GM23248 (cell line): Measurements from ENCODE around the gene ZNF598. TPM values are rescaled to one million over a fixed set of nuclear protein-coding genes. Genes with fewer than 3 reads are reported as not detected.

Source experiments
- DNase-seq: peaks from one replicate; pipeline ENCODE4 v3.0.0-alpha.2; 2015
- H2AFZ ChIP-seq: fragments of 200-600 bp; sonication (generic); 2 replicates; pipeline ENCODE4 v1.6.1; 2016; ENCODE audit warnings: antibody characterized with exemption
- H3F3A ChIP-seq: fragments of 200-600 bp; sonication (generic); 2 replicates; pipeline ENCODE4 v1.6.1; 2016; ENCODE audit warnings: mild to moderate bottlenecking, antibody characterized with exemption, mixed run types; ENCODE audit not compliant: insufficient read depth
- H3K27ac ChIP-seq: fragments of 200-600 bp; sonication (generic); 2 replicates; pipeline ENCODE4 v1.5.1; 2016; ENCODE audit warnings: mild to moderate bottlenecking
- H3K27me3 ChIP-seq: fragments of 200-600 bp; sonication (generic); replicated peaks from 2 replicates; pipeline ENCODE4 v1.6.1; 2016; ENCODE audit warnings: mild to moderate bottlenecking; ENCODE audit not compliant: insufficient read depth
- H3K36me3 ChIP-seq: fragments of 200-600 bp; sonication (generic); 2 replicates; pipeline ENCODE4 v1.6.1; 2016; ENCODE audit warnings: low read depth, mild to moderate bottlenecking
- H3K4me1 ChIP-seq: fragments of 200-600 bp; sonication (generic); 2 replicates; pipeline ENCODE4 v1.6.1; 2016; ENCODE audit warnings: mild to moderate bottlenecking; ENCODE audit not compliant: insufficient read depth
- H3K4me2 ChIP-seq: fragments of 200-600 bp; sonication (generic); one replicate; pipeline ENCODE4 v1.6.1; 2016; ENCODE audit warnings: mild to moderate bottlenecking; ENCODE audit not compliant: unreplicated experiment
- H3K4me3 ChIP-seq: fragments of 200-600 bp; sonication (generic); 2 replicates; pipeline ENCODE4 v1.5.1; 2016; ENCODE audit warnings: mild to moderate bottlenecking
- H3K79me2 ChIP-seq: fragments of 200-600 bp; sonication (generic); 2 replicates; pipeline ENCODE4 v1.6.1; 2016; ENCODE audit warnings: mild to moderate bottlenecking; ENCODE audit not compliant: insufficient read depth
- H3K9ac ChIP-seq: fragments of 200-600 bp; sonication (generic); 2 replicates; pipeline ENCODE4 v1.6.1; 2016; ENCODE audit warnings: mild to moderate bottlenecking
- H3K9me2 ChIP-seq: fragments of 200-600 bp; sonication (generic); 2 replicates; pipeline ENCODE4 v1.6.1; 2016; ENCODE audit warnings: mixed run types, mild to moderate bottlenecking, moderate library complexity; ENCODE audit not compliant: insufficient read depth
- H3K9me3 ChIP-seq: fragments of 200-600 bp; sonication (generic); one replicate; pipeline ENCODE4 v1.6.1; 2017; ENCODE audit warnings: low read depth
- H4K20me1 ChIP-seq: fragments of 200-600 bp; sonication (generic); 2 replicates; pipeline ENCODE4 v1.6.0; 2016; ENCODE audit not compliant: insufficient read depth
- EZH2 ChIP-seq: fragments of 200-600 bp; sonication (generic); IDR thresholded peaks from 2 replicates; pipeline ENCODE4 v1.6.1; 2018; ENCODE audit warnings: antibody characterized with exemption, mild to moderate bottlenecking; ENCODE audit not compliant: insufficient read depth, poor library complexity, severe bottlenecking
- EZH2phosphoT487 ChIP-seq: fragments of 200-600 bp; sonication (generic); IDR thresholded peaks from 2 replicates; pipeline ENCODE4 v1.6.1; 2018; ENCODE audit warnings: antibody characterized with exemption, moderate library complexity, mild to moderate bottlenecking, low read depth; ENCODE audit not compliant: insufficient read depth
- WGBS, 2 experiments: methylation state at CpG; one replicate each; pipeline ENCODE4 v1.1.6; 2015 to 2017; ENCODE audit warnings: low lambda C conversion rate in 2 of 2, low coverage in 1 of 2; ENCODE audit errors: missing lambda C conversion rate in 2 of 2; 5-methylcytosine and 5-hydroxymethylcytosine counted together
- in situ Hi-C: fragments of 300-500 bp; cut with MboI; formaldehyde crosslinking; loops from 2 replicates; pipeline ENCODE4 v1.15.0; 2020
- polyA plus RNA-seq: library from polyadenylated mRNA; unstranded; fragments of >200 nt; fragmentation: Nextera tagmentation; extraction: Ambion mirVana; gene quantifications from 2 replicates; pipeline ENCODE4 v1.2.1, GENCODE V29; 2016
- total RNA-seq: library from RNA; depleted of rRNA; stranded (reverse); fragments of >200 nt; shearing (Covaris generic); gene quantifications from 2 replicates; pipeline ENCODE4 v1.2.3, GENCODE V29; 2014

Gene ZNF598
- total and polyA plus RNA-seq, 2 experiments from 2014 or later = 12.2 to 21.2 TPM

DNA sequence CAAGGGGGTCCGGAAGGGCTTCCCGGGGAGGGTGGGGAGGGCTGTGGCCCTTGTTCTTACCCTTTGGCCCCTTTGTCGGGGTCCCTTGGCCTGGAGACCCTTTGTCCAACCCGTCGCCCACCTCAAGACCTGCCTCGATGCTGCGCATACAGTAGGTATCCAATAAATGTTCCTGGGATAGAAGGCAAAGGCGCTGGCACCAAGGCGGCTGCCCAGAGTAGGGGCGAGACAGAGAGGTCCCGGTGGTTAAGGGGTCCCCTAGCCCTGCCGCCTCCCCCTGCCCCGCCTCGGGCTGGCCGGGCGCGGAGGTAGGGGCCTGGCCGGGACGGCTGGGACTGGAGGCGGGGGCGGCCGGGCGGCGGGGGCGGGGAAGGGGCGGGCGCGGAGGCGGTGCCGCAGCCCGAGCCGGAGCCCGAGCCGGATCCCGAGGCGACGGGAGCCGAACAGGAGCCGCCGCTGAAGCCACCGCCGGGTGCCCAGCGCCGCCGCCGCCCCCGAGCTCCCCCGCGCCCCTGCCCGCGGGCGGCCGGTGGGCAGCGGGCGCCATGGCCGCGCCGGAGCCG lies 16.9 kb upstream of the ZNF598 start, which contains the start of gene NHERF2:
Gene NHERF2, plus strand, starts transcription at position 442 of the 563 bp plus-strand sequence. Its CDS starts 104 bp downstream, at position 546.
- Histone ChIP-seq H3K27ac (no peak within 1 kb of the TSS), H3F3A (no peaks in the 10 kb centered on the region), H3K4me3 (peak within 1 kb of the TSS; percentile 73), H3K27me3 (no peaks in the 10 kb centered on the region), H4K20me1 (no peaks in the 10 kb centered on the region), H3K4me1 (no peaks in the 10 kb centered on the region), H2AFZ (peak within 1 kb of the TSS; percentile 61), H3K9me3 (no peaks in the 10 kb centered on the region), H3K79me2 (no peaks in the 10 kb centered on the region), H3K36me3 (no peaks in the 10 kb centered on the region), H3K9ac (peak within 1 kb of the TSS; percentile 46), H3K9me2 (no peaks in the 10 kb centered on the region), H3K4me2 (peak within 1 kb of the TSS; percentile 77)
- 9 to 50% methylated on average over 11 to 49 of the region's 59 CpGs for WGBS, 2 experiments
- in situ Hi-C loops = loop anchor here (10.0 kb wide), 1 partner anchor 118 kb away; the partner anchor contains the start of gene RAB26
- TF ChIP-seq EZH2 = no peak
- no peak for TF ChIP-seq EZH2phosphoT487
- DNase-seq = peak; percentile 53

DNA sequence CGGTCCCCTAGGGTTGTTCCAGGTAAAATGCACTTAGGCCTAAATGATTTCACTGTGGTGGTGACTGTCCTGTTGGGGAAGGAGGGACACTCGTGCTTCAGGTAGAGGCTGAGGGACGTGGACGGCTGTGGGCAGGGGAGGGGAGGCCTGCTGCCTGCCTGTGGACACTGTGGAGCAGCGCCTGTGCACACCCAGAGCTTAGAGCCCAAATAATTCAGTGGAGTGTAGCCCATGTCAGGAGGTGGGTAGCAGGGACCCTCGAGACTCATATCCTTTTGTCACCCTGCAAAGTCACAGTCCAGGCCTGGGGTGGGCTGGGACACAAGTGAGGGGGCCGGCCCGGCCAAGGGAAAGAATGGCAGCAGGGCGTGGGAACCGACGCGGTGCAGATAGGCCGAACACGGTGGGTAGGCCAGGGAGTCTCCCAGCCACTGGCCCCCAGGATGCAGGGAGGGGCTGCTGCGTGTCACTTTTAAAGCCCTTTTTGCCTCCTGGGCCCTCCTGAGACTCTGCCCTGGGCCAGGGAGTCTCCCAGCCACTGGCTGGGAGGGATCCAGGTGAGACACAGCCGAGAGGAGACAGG lies 16.3 kb upstream of the ZNF598 start:
- in situ Hi-C loops = loop anchor here (10.0 kb wide), 1 partner anchor 119 kb away; the partner anchor contains the start of gene RAB26
- no peak overlapping the region for H3K9ac ChIP-seq
- no peaks in the 10 kb centered on the region; the same call in 1 of the 2 replicates for H3K27me3 ChIP-seq
- no peaks in the 10 kb centered on the region for H3K9me3 ChIP-seq
- no peaks in the 10 kb centered on the region for H3K79me2 ChIP-seq
- H3K4me1 ChIP-seq = no peaks in the 10 kb centered on the region
- no peaks in the 10 kb centered on the region for H4K20me1 ChIP-seq
- TF ChIP-seq EZH2phosphoT487 (no peak), EZH2 (no peak)
- no peak overlapping the region for H3K4me2 ChIP-seq
- no peak overlapping the region for H2AFZ ChIP-seq
- no peak overlapping the region for H3K27ac ChIP-seq
- 92 to 94% methylated on average over 16 of the region's 16 CpGs for WGBS, 2 experiments
- H3F3A ChIP-seq = no peaks in the 10 kb centered on the region
- no peak for DNase-seq
- no peaks in the 10 kb centered on the region for H3K9me2 ChIP-seq
- no peak overlapping the region for H3K4me3 ChIP-seq
- H3K36me3 ChIP-seq = no peaks in the 10 kb centered on the region

DNA sequence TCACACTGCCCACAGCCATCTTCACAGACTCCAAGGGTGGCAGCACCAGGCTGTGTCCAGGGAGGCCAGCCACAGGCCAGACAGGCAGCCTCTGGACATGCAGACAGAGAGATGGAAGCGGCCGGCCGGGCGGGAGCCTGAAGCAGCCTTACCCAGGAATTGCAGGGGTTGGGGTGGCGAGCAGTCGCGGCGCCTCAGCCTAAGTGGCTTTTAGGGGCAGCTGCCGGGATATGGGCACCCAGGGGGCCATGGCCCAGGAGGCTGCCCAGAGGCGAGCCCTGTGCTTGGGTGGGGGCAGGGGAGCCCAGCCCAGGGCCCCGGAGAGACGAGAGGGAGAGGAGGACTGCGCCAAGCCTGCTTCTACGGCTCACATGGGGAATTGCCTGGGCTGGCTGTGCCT lies 15.6 kb upstream of the ZNF598 start:
- no peaks in the 10 kb centered on the region; the same call in 1 of the 2 replicates for H3K27me3 ChIP-seq

DNA sequence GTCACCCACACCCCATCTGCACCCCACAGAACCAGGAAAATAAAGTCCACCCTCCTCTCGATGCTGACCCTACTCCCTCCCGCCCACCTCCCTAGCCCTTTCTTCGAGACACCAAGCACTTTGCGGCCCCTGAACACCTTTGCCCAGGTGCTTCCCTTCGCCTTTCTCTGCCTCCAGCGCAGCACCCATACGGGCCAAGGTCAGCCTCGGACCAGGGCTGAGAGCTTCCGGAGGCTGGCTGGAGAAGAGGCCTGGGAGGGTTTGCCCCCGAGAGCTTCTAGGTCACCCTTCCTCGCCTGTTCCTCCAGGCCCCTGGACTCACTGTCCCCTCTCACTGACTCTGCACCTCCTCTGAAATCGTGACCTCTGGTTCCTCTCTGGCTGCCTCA lies 14.4 kb upstream of the ZNF598 start:
- 94 to 99% methylated on average over 12 of the region's 12 CpGs for WGBS, 2 experiments
- H3K4me1 ChIP-seq = no peaks in the 10 kb centered on the region
- no peak overlapping the region for H3K9ac ChIP-seq
- in situ Hi-C loops = loop anchor here (10.0 kb wide), 1 partner anchor 121 kb away; the partner anchor contains the start of gene RAB26
- H2AFZ ChIP-seq = no peak overlapping the region
- no peak overlapping the region for H3K4me2 ChIP-seq
- no peaks in the 10 kb centered on the region for H3K36me3 ChIP-seq
- no peak overlapping the region for H3K4me3 ChIP-seq
- H3K9me3 ChIP-seq = no peaks in the 10 kb centered on the region
- no peaks in the 10 kb centered on the region; the same call in 1 of the 2 replicates for H3K27me3 ChIP-seq
- no peaks in the 10 kb centered on the region for H4K20me1 ChIP-seq
- no peaks in the 10 kb centered on the region for H3K79me2 ChIP-seq
- DNase-seq = no peak
- TF ChIP-seq EZH2phosphoT487 = no peak
- no peak for TF ChIP-seq EZH2
- H3K27ac ChIP-seq = no peak overlapping the region
- no peaks in the 10 kb centered on the region for H3K9me2 ChIP-seq
- no peaks in the 10 kb centered on the region for H3F3A ChIP-seq

More for the DNA sequence above, 15.6 kb upstream of the ZNF598 start:
- Histone ChIP-seq H3F3A (no peaks in the 10 kb centered on the region), H3K9ac (no peak overlapping the region), H3K4me2 (no peak overlapping the region), H3K9me3 (no peaks in the 10 kb centered on the region), H3K36me3 (no peaks in the 10 kb centered on the region), H2AFZ (no peak overlapping the region), H3K27ac (no peak overlapping the region), H3K79me2 (no peaks in the 10 kb centered on the region), H3K4me1 (no peaks in the 10 kb centered on the region), H3K4me3 (no peak overlapping the region), H4K20me1 (no peaks in the 10 kb centered on the region), H3K9me2 (no peaks in the 10 kb centered on the region)
- TF ChIP-seq EZH2 = no peak
- no peak for TF ChIP-seq EZH2phosphoT487
- no peak for DNase-seq
- 91 to 95% methylated on average over 12 to 14 of the region's 14 CpGs for WGBS, 2 experiments
- in situ Hi-C loops = loop anchor here (10.0 kb wide), 1 partner anchor 120 kb away; the partner anchor contains the start of gene RAB26
